SK-N-SH (cell line): ENCODE data around the gene CDH23.

ENCODE experiments used
- EZH2phosphoT487 ChIP-seq: fragments of 200-600 bp; sonication (generic); IDR thresholded peaks from 2 replicates; pipeline ENCODE4 v1.6.1; 2017; ENCODE audit warnings: low read depth, mixed run types, mild to moderate bottlenecking, antibody characterized with exemption, moderate library complexity, borderline replicate concordance
- GABPA ChIP-seq: IDR thresholded peaks from 2 replicates; pipeline ENCODE4 v1.4.0; 2012; ENCODE audit warnings: low read depth, mild to moderate bottlenecking
- MXI1 ChIP-seq: IDR thresholded peaks from 2 replicates; pipeline ENCODE4 v1.6.1; 2012; ENCODE audit warnings: mild to moderate bottlenecking, low read depth, low read length, improper control_type of control experiment
- RAD21 ChIP-seq: IDR thresholded peaks from 2 replicates; pipeline ENCODE4 v1.6.1; 2012; ENCODE audit warnings: mild to moderate bottlenecking, low read length
- RCOR1 ChIP-seq: fragments of 150-350 bp; IDR thresholded peaks from 2 replicates; pipeline ENCODE4 v1.6.1; 2017; ENCODE audit warnings: antibody characterized with exemption, low read length
- SMC3 ChIP-seq: IDR thresholded peaks from 2 replicates; pipeline ENCODE4 v1.6.1; 2012; ENCODE audit warnings: low read depth, low read length, improper control_type of control experiment
- TAF1 ChIP-seq: IDR thresholded peaks from 2 replicates; pipeline ENCODE4 v1.6.1; 2012; ENCODE audit warnings: low read depth, mild to moderate bottlenecking, low read length, moderate library complexity, borderline replicate concordance
- TCF12 ChIP-seq: IDR thresholded peaks from 2 replicates; pipeline ENCODE4 v1.4.0; 2012
- YY1 ChIP-seq: IDR thresholded peaks from 2 replicates; pipeline ENCODE4 v1.4.0; 2012; ENCODE audit warnings: low read depth, mild to moderate bottlenecking
- TF ChIP-seq, protein P1 (sequence below): fragments of 200-600 bp; sonication (generic); IDR thresholded peaks from 2 replicates; pipeline ENCODE4 v1.6.1; 2017; ENCODE audit warnings: antibody characterized with exemption, mild to moderate bottlenecking, moderate library complexity

DNA sequence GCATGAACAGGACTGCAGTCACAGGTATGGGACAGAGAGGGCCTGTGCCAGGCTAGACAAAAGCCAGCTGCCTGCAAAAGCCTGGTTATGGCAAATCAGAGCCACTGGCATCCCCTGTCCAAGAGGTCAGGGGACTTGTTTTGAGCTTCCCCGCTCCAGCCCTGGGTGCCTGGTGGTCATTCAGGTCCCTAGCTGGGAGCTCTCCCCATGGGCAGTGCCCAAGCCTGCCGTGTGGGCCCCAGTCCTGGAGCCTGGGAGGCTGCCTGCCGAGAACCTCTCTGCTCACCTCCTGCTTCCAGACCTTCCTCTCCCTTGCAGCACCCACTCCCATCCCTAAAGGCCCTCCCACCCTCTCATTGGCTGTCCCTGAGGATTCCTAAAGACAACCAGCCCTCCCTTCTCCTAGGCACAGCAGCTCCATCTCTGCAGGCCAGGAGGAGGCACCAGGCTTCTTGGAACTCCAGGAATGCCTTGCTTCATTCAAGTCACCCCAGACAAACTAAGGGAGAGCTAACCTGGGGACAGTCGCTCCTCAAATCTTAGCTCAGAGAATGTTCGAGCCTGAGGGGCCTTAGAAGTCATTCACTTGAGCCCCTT lies 172.3 kb downstream of the CDH23 start:
- TF ChIP-seq TCF12 = no peak
- TF ChIP-seq, protein P1, sequence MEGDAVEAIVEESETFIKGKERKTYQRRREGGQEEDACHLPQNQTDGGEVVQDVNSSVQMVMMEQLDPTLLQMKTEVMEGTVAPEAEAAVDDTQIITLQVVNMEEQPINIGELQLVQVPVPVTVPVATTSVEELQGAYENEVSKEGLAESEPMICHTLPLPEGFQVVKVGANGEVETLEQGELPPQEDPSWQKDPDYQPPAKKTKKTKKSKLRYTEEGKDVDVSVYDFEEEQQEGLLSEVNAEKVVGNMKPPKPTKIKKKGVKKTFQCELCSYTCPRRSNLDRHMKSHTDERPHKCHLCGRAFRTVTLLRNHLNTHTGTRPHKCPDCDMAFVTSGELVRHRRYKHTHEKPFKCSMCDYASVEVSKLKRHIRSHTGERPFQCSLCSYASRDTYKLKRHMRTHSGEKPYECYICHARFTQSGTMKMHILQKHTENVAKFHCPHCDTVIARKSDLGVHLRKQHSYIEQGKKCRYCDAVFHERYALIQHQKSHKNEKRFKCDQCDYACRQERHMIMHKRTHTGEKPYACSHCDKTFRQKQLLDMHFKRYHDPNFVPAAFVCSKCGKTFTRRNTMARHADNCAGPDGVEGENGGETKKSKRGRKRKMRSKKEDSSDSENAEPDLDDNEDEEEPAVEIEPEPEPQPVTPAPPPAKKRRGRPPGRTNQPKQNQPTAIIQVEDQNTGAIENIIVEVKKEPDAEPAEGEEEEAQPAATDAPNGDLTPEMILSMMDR = no peak
- TF ChIP-seq TAF1 = no peak
- no peak for TF ChIP-seq YY1
- TF ChIP-seq RAD21 = no peak
- TF ChIP-seq RCOR1 = no peak
- TF ChIP-seq SMC3 = no peak
- TF ChIP-seq GABPA = no peak
- no peak for TF ChIP-seq EZH2phosphoT487
- no peak for TF ChIP-seq MXI1
